Ectodermal cell (in vitro differentiated cells): ENCODE measurements around the gene MRGPRX3.
"Not testable (repeated sequence)": the region's sequence is repeated elsewhere in the genome, so short reads cannot be mapped to it uniquely, and the experiment has no call there.

Experiments used
- H3K27ac ChIP-seq: 2 replicates; pipeline ENCODE4 v1.7.0; 2013; ENCODE audit warnings: mild to moderate bottlenecking, low read depth, low read length; ENCODE audit not compliant: insufficient read depth, poor library complexity, severe bottlenecking
- H3K27me3 ChIP-seq: 2 replicates; pipeline ENCODE4 v1.7.0; 2013; ENCODE audit warnings: mild to moderate bottlenecking, low read length; ENCODE audit not compliant: insufficient read depth, control insufficient read depth, poor library complexity, severe bottlenecking
- H3K36me3 ChIP-seq: one replicate; pipeline ENCODE4 v1.7.0; 2013; ENCODE audit warnings: low read length; ENCODE audit not compliant: control insufficient read depth, insufficient read depth
- H3K4me1 ChIP-seq: one replicate; pipeline ENCODE4 v1.7.0; 2013; ENCODE audit warnings: low read length; ENCODE audit not compliant: control insufficient read depth, insufficient read depth
- H3K4me3 ChIP-seq: 2 replicates; pipeline ENCODE4 v1.7.0; 2013; ENCODE audit warnings: low read depth, low read length, control low read depth; ENCODE audit not compliant: insufficient read depth
- H3K9me3 ChIP-seq: 2 replicates; pipeline ENCODE4 v1.7.0; 2013; ENCODE audit warnings: mild to moderate bottlenecking, low read length, moderate library complexity; ENCODE audit not compliant: control insufficient read depth
- WGBS, 2 experiments: methylation state at CpG; one replicate each; pipeline ENCODE4 v1.1.7; 2013; ENCODE audit warnings: missing lambda C conversion rate in 2 of 2; 5-methylcytosine and 5-hydroxymethylcytosine counted together

The MRGPRX3 gene

DNA sequence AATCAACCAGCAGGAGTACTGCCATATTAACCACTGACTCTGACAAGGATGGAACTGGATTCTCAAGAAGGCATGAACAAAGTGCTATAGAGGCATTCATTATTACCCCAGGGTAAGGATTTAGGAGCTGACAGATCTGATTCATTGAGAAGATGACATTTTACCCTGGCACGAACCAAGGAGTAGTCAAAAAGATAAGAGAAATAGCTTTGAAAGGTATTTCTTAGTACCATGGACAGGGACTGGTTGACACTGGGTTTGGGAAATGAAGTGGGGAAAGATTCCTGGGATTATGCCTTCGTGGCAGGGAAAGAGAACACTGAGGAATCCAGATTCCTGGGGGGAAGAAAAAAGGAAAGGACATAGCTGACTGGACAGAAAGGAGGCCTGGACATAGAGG lies 21.4 kb upstream of the MRGPRX3 start:
- H3K4me1 ChIP-seq: no peaks in the 10 kb centered on the region
- 29 to 32% methylated on average over 2 of the region's 2 CpGs for WGBS, 2 experiments

DNA sequence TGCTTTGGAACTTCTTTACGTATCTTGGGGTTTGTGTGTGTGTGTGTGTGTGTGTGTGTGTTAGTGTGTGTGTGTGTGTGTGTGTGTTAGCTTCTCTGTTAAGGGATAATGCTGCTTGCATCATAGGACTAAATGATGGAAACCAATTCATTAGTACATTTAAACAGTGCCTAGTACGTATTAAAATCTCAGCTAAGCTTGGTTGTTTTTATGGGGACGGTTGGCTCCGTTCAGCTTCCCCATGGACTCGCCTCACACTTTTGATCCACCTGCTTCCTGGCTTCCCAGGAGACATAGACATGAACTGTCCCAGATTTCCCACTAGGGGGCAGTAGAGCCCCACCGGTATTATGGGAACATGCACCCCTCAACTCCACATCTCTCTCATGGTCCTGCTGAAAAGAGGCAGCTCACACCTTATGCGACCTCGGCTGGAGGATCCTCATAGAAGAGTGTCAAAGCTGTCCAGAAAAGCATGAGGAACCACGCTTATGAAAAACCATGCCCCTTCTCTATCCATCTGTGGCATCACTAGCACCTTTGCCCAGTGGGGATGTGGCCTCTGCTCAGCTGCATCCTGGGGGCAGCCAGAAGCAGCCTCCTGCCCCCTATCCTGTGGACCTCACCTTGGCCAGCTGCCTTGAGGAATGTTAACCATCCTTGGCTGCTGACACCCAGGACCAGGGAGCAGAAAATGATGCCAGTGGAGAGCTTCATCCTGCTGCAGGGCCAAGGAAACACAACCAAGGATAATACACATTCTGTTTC lies 16.8 kb upstream of the MRGPRX3 start:
- WGBS, 2 experiments: 7 to 10% methylated on average over 9 of the region's 9 CpGs
- no peaks in the 10 kb centered on the region for H3K4me1 ChIP-seq
- no peak overlapping the region for H3K27ac ChIP-seq
- H3K27me3 ChIP-seq: peaks cover 15% of the 10 kb centered on the region
- no peaks in the 10 kb centered on the region for H3K9me3 ChIP-seq
- H3K4me3 ChIP-seq: no peak overlapping the region
- no peaks in the 10 kb centered on the region for H3K36me3 ChIP-seq

More for the DNA sequence above, 21.4 kb upstream of the MRGPRX3 start:
- peaks cover 15% of the 10 kb centered on the region for H3K27me3 ChIP-seq
- no peak overlapping the region for H3K4me3 ChIP-seq
- H3K36me3 ChIP-seq: no peaks in the 10 kb centered on the region
- no peaks in the 10 kb centered on the region for H3K9me3 ChIP-seq
- no peak overlapping the region for H3K27ac ChIP-seq

DNA sequence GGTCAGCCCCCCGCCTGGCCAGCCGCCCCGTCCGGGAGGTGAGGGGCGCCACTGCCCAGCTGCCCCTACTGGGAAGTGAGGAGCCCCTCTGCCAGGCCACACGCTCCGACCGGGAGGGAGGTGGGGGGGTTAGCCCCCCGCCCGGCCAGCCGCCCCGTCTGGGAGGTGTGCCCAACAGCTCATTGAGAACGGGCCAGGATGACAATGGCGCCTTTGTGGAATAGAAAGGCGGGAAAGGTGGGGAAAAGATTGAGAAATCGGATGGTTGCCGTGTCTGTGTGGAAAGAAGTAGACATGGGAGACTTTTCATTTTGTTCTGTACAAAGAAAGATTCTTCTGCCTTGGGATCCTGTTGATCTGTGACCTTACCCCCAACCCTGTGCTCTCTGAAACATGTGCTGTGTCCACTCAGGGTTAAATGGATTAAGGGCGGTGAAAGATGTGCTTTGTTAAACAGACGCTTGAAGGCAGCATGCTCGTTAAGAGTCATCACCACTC lies 11.0 kb upstream of the MRGPRX3 start:
- 83 to 90% methylated on average over 17 of the region's 20 CpGs for WGBS, 2 experiments
- not testable (repeated sequence) for H3K4me1 ChIP-seq, H3K36me3 ChIP-seq, H3K27me3 ChIP-seq, H3K27ac ChIP-seq, H3K9me3 ChIP-seq, H3K4me3 ChIP-seq

DNA sequence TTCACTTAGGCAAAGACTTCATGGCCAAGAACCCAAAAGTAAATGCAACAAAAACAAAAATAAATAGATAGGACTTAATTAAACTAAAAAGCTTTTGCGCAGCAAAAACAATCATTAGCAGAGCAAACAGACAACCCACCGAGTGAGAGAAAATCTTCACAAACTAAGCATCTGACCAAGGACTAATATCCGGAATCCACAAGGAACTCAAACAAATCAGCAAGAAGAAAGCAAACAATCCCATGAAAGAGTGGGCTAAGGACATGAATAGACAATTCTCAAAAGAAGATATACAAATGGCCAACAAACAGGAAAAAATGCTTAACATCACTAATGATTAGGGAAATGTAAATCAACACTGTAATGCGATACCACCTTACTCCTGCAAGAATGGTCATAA lies 1.3 kb upstream of the MRGPRX3 start:
- not testable (repeated sequence) for H3K4me3 ChIP-seq, H3K9me3 ChIP-seq, H3K27ac ChIP-seq, H3K27me3 ChIP-seq, H3K4me1 ChIP-seq, H3K36me3 ChIP-seq
- WGBS, 2 experiments: 86 to 91% methylated on average over 3 of the region's 4 CpGs

- WGBS, 2 experiments: 5 to 56% methylated on average over 1 to 2 of the region's 2 CpGs
- no peak overlapping the region for H3K27ac ChIP-seq
- no peaks in the 10 kb centered on the region for H3K36me3 ChIP-seq
These were observed 2.9 kb downstream of the MRGPRX3 start for GRCh38 chr11:18135308-18135707.

DNA sequence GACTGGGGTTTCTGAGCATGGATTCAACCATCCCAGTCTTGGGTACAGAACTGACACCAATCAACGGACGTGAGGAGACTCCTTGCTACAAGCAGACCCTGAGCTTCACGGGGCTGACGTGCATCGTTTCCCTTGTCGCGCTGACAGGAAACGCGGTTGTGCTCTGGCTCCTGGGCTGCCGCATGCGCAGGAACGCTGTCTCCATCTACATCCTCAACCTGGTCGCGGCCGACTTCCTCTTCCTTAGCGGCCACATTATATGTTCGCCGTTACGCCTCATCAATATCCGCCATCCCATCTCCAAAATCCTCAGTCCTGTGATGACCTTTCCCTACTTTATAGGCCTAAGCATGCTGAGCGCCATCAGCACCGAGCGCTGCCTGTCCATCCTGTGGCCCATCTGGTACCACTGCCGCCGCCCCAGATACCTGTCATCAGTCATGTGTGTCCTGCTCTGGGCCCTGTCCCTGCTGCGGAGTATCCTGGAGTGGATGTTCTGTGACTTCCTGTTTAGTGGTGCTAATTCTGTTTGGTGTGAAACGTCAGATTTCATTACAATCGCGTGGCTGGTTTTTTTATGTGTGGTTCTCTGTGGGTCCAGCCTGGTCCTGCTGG lies 4.9 kb downstream of the MRGPRX3 start:
- no peaks in the 10 kb centered on the region for H3K4me1 ChIP-seq
- no peak overlapping the region for H3K27ac ChIP-seq
- H3K27me3 ChIP-seq: no peaks in the 10 kb centered on the region
- no peaks in the 10 kb centered on the region for H3K36me3 ChIP-seq
- H3K4me3 ChIP-seq: no peak overlapping the region
- no peaks in the 10 kb centered on the region for H3K9me3 ChIP-seq
- WGBS, 2 experiments: 91 to 94% methylated on average over 29 of the region's 29 CpGs

More at GRCh38 chr11:18135308-18135707, 2.9 kb downstream of the MRGPRX3 start:
- Histone ChIP-seq H3K9me3 (no peaks in the 10 kb centered on the region), H3K27me3 (no peaks in the 10 kb centered on the region), H3K4me1 (no peaks in the 10 kb centered on the region), H3K4me3 (no peak overlapping the region)

- WGBS, 2 experiments: 91 to 92% methylated on average over 2 of the region's 2 CpGs
These were observed 7.8 kb downstream of the MRGPRX3 start for GRCh38 chr11:18140145-18140544.

DNA sequence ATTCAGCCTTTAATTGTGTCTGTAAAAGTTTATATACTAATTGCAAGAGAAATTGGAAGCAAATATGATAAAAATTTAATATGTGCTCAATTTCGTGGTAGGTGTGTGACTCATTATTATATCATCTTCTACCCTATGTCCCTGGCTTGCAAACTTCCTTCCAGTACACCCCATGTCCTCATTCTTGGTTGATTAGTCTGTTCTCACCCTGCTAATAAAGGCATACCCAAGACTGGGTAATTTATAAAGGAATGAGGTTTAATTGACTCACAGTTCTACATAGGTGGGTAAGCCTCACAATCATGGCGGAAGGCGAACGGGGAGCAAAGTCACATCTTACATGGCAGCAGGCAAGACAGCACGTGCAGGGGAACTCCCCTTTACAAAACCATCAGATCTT lies 11.9 kb downstream of the MRGPRX3 start:
- Histone ChIP-seq H3K36me3 (no peaks in the 10 kb centered on the region), H3K9me3 (no peaks in the 10 kb centered on the region), H3K27me3 (no peaks in the 10 kb centered on the region), H3K4me1 (no peaks in the 10 kb centered on the region), H3K27ac (no peak overlapping the region), H3K4me3 (no peak overlapping the region)
- 85 to 87% methylated on average over 4 of the region's 5 CpGs for WGBS, 2 experiments

More at GRCh38 chr11:18140145-18140544, 7.8 kb downstream of the MRGPRX3 start:
- no peak overlapping the region for H3K27ac ChIP-seq
- no peak overlapping the region for H3K4me3 ChIP-seq
- H3K36me3 ChIP-seq: no peaks in the 10 kb centered on the region
- no peaks in the 10 kb centered on the region for H3K27me3 ChIP-seq
- H3K9me3 ChIP-seq: no peaks in the 10 kb centered on the region
- H3K4me1 ChIP-seq: no peaks in the 10 kb centered on the region

DNA sequence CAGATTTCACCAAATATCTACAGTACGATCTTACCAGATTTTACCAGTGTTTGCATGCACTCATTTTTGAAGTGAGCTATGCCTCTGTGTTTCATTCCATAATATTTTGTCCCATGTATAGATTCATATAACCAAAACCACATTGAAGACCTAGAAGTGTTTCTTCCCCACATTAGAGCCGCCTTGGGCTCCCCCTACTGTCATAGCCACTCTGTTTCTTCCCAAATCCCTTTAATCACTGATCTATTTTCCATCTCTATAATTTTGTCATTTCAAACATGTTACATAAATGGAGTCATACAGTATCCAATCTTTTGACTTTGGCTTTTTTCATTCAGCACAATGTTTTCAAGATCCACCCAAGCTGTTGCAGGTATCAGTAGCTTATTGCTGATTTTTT lies 12.7 kb downstream of the MRGPRX3 start:
- no peaks in the 10 kb centered on the region for H3K27me3 ChIP-seq
- WGBS, 2 experiments: 61 to 68% methylated on average over 2 of the region's 2 CpGs
- H3K9me3 ChIP-seq: no peaks in the 10 kb centered on the region
- no peaks in the 10 kb centered on the region for H3K4me1 ChIP-seq
- no peak overlapping the region for H3K27ac ChIP-seq
- no peak overlapping the region for H3K4me3 ChIP-seq
- no peaks in the 10 kb centered on the region for H3K36me3 ChIP-seq

- no peaks in the 10 kb centered on the region for H3K36me3 ChIP-seq
- H3K9me3 ChIP-seq: no peaks in the 10 kb centered on the region
- H3K4me3 ChIP-seq: no peak overlapping the region
- no peaks in the 10 kb centered on the region for H3K27me3 ChIP-seq
- H3K4me1 ChIP-seq: no peaks in the 10 kb centered on the region
- no peak overlapping the region for H3K27ac ChIP-seq
- WGBS, 2 experiments: 74 to 77% methylated on average over 3 of the region's 3 CpGs
These were observed 13.5 kb downstream of the MRGPRX3 start for GRCh38 chr11:18145837-18146236.
